NCI-H2081 treated with DMSO at 0.1 percent for 48 hours (cell line): Measurements from ENCODE around the gene CMTM6.
"Not testable (repeated sequence)": the region's sequence is repeated elsewhere in the genome, so short reads cannot be mapped to it uniquely, and the experiment has no call there.

Source experiments
- DNase-seq: peaks from one replicate; lab custom pipeline; 2025; lab: John Stamatoyannopoulos, UW

The CMTM6 gene

GRCh38 chr3:32499585-32499984 lies 3.1 kb downstream of the CMTM6 start:
- DNase-seq: no peak

GRCh38 chr3:32498992-32499391 lies 3.7 kb downstream of the CMTM6 start:
- DNase-seq: no peak

- no peak for DNase-seq
Observed at GRCh38 chr3:32498252-32498651, 4.4 kb downstream of the CMTM6 start.

GRCh38 chr3:32495609-32496008 lies 7.0 kb downstream of the CMTM6 start:
- DNase-seq: no peak

GRCh38 chr3:32495085-32495484 lies 7.6 kb downstream of the CMTM6 start:
- no peak for DNase-seq

GRCh38 chr3:32493437-32494414 lies 8.9 kb downstream of the CMTM6 start:
- DNase-seq: no peak

GRCh38 chr3:32492684-32493436 lies 9.8 kb downstream of the CMTM6 start:
- no peak for DNase-seq

GRCh38 chr3:32488474-32489008 lies 14.1 kb downstream of the CMTM6 start:
- DNase-seq: no peak

- DNase-seq: no peak
Observed at GRCh38 chr3:32487781-32488473, 14.7 kb downstream of the CMTM6 start.

- DNase-seq: no peak
Observed at GRCh38 chr3:32484436-32484835, 18.2 kb downstream of the CMTM6 start.

GRCh38 chr3:32483772-32484171 lies 18.9 kb downstream of the CMTM6 start:
- DNase-seq: no peak

- DNase-seq: no peak
Observed at GRCh38 chr3:32482693-32483092, 20.0 kb downstream of the CMTM6 start.

GRCh38 chr3:32481791-32482631 lies 20.6 kb downstream of the CMTM6 start:
- DNase-seq: no peak

- no peak for DNase-seq
Observed at GRCh38 chr3:32480604-32481003, 22.0 kb downstream of the CMTM6 start.

- DNase-seq: no peak
Observed at GRCh38 chr3:32474201-32474600, 28.5 kb downstream of the CMTM6 start.

- not testable (repeated sequence) for DNase-seq
Observed at GRCh38 chr3:32472151-32472550, 30.5 kb downstream of the CMTM6 start.

GRCh38 chr3:32471246-32471645 lies 31.4 kb downstream of the CMTM6 start:
- DNase-seq: no peak

- no peak for DNase-seq
Observed at GRCh38 chr3:32470362-32470761, 32.3 kb downstream of the CMTM6 start.

GRCh38 chr3:32469151-32469874 lies 33.3 kb downstream of the CMTM6 start:
- DNase-seq: no peak

GRCh38 chr3:32467333-32468070 lies 35.1 kb downstream of the CMTM6 start:
- DNase-seq: peak; percentile 20
